ENCODE results near the gene MESP2.

Gene MESP2

GRCh38 chr15:89812847-89813320 lies 36.8 kb downstream of the MESP2 start:
- Histone ChIP-seq H3K36me3 (ENCODE audit: insufficient read depth, low read length) (no peaks in the 10 kb centered on the region), H3K4me2 (ENCODE audit: low read depth, low read length, poor library complexity, severe bottlenecking) (no peak overlapping the region), H3K4me3 (ENCODE audit: low read length, poor library complexity, severe bottlenecking) (no peak overlapping the region), H3K9me2 (replicated peaks; ENCODE audit: low read depth, low read length) (no peaks in the 10 kb centered on the region), H3K4me1 (ENCODE audit: insufficient read depth, low read length, poor library complexity, severe bottlenecking) (no peaks in the 10 kb centered on the region), H3K79me2 (ENCODE audit: insufficient read depth, low read length) (no peaks in the 10 kb centered on the region), H3K9me3 (ENCODE audit: insufficient read depth, low read depth, low read length) (no peaks in the 10 kb centered on the region), H2AFZ (ENCODE audit: low read length) (no peak overlapping the region), H3K9ac (ENCODE audit: low read depth, low read length, poor library complexity, severe bottlenecking) (no peak overlapping the region), H3F3A (ENCODE audit: low read depth) (no peaks in the 10 kb centered on the region), H4K20me1 (ENCODE audit: insufficient read depth, low read length, poor library complexity, severe bottlenecking) (no peaks in the 10 kb centered on the region), H3K27me3 (ENCODE audit: insufficient read depth, low read length, poor library complexity, severe bottlenecking) (no peaks in the 10 kb centered on the region)
- TF ChIP-seq EZH2phosphoT487 (IDR thresholded peaks at IDR 0.05; ENCODE audit: borderline replicate concordance) = no peak
- TF ChIP-seq CTCF (conservative IDR thresholded peaks at IDR 0.05; ENCODE audit: low read length) = no peak

- H3K4me1 ChIP-seq (ENCODE audit: insufficient read depth, low read length, poor library complexity, severe bottlenecking) = no peaks in the 10 kb centered on the region
- H4K20me1 ChIP-seq (ENCODE audit: insufficient read depth, low read length, poor library complexity, severe bottlenecking) = no peaks in the 10 kb centered on the region
- no peak overlapping the region for H3K4me3 ChIP-seq (ENCODE audit: low read length, poor library complexity, severe bottlenecking)
- no peaks in the 10 kb centered on the region for H3F3A ChIP-seq (ENCODE audit: low read depth)
- no peaks in the 10 kb centered on the region for H3K9me3 ChIP-seq (ENCODE audit: insufficient read depth, low read depth, low read length)
- H2AFZ ChIP-seq (ENCODE audit: low read length) = no peak overlapping the region
- H3K27me3 ChIP-seq (ENCODE audit: insufficient read depth, low read length, poor library complexity, severe bottlenecking) = no peaks in the 10 kb centered on the region
- H3K9me2 ChIP-seq (replicated peaks; ENCODE audit: low read depth, low read length) = no peaks in the 10 kb centered on the region
- no peak for TF ChIP-seq CTCF (conservative IDR thresholded peaks at IDR 0.05; ENCODE audit: low read length)
- TF ChIP-seq EZH2phosphoT487 (IDR thresholded peaks at IDR 0.05; ENCODE audit: borderline replicate concordance) = no peak
- no peak overlapping the region for H3K9ac ChIP-seq (ENCODE audit: low read depth, low read length, poor library complexity, severe bottlenecking)
- H3K4me2 ChIP-seq (ENCODE audit: low read depth, low read length, poor library complexity, severe bottlenecking) = no peak overlapping the region
- no peaks in the 10 kb centered on the region for H3K79me2 ChIP-seq (ENCODE audit: insufficient read depth, low read length)
- no peaks in the 10 kb centered on the region for H3K36me3 ChIP-seq (ENCODE audit: insufficient read depth, low read length)
Observed at GRCh38 chr15:89813381-89814111, 37.4 kb downstream of the MESP2 start.

- no peak overlapping the region for H3K4me2 ChIP-seq (ENCODE audit: low read depth, low read length, poor library complexity, severe bottlenecking)
- H3K9me2 ChIP-seq (replicated peaks; ENCODE audit: low read depth, low read length) = no peaks in the 10 kb centered on the region
- H3K9ac ChIP-seq (ENCODE audit: low read depth, low read length, poor library complexity, severe bottlenecking) = no peak overlapping the region
- H3K4me3 ChIP-seq (ENCODE audit: low read length, poor library complexity, severe bottlenecking) = no peak overlapping the region
- H3K9me3 ChIP-seq (ENCODE audit: insufficient read depth, low read depth, low read length) = no peaks in the 10 kb centered on the region
- H3K79me2 ChIP-seq (ENCODE audit: insufficient read depth, low read length) = no peaks in the 10 kb centered on the region
- no peaks in the 10 kb centered on the region for H3F3A ChIP-seq (ENCODE audit: low read depth)
- H3K4me1 ChIP-seq (ENCODE audit: insufficient read depth, low read length, poor library complexity, severe bottlenecking) = no peaks in the 10 kb centered on the region
- no peaks in the 10 kb centered on the region for H3K36me3 ChIP-seq (ENCODE audit: insufficient read depth, low read length)
- no peak overlapping the region for H2AFZ ChIP-seq (ENCODE audit: low read length)
- TF ChIP-seq EZH2phosphoT487 (IDR thresholded peaks at IDR 0.05; ENCODE audit: borderline replicate concordance) (no peak), CTCF (conservative IDR thresholded peaks at IDR 0.05; ENCODE audit: low read length) (no peak)
- H3K27me3 ChIP-seq (ENCODE audit: insufficient read depth, low read length, poor library complexity, severe bottlenecking) = no peaks in the 10 kb centered on the region
- no peaks in the 10 kb centered on the region for H4K20me1 ChIP-seq (ENCODE audit: insufficient read depth, low read length, poor library complexity, severe bottlenecking)
Observed at GRCh38 chr15:89814112-89814742, 38.1 kb downstream of the MESP2 start.
